GM21723 (cell line): ENCODE data around the gene TBX1.

Experiments used
- ATAC-seq: cut with Tn5 transposase; IDR thresholded peaks from one replicate; pipeline ENCODE4 v1.9.1; 2021; ENCODE audit warnings: mild to moderate bottlenecking, moderate library complexity; ENCODE audit not compliant: unreplicated experiment

Gene TBX1

GRCh38 chr22:19797086-19798002 is 36.8 kb downstream of the TBX1 start:
- ATAC-seq = no peak

- no peak for ATAC-seq
These were observed 37.6 kb downstream of the TBX1 start for GRCh38 chr22:19798003-19798665.

GRCh38 chr22:19798891-19799293 is 38.3 kb downstream of the TBX1 start:
- ATAC-seq = no peak

DNA sequence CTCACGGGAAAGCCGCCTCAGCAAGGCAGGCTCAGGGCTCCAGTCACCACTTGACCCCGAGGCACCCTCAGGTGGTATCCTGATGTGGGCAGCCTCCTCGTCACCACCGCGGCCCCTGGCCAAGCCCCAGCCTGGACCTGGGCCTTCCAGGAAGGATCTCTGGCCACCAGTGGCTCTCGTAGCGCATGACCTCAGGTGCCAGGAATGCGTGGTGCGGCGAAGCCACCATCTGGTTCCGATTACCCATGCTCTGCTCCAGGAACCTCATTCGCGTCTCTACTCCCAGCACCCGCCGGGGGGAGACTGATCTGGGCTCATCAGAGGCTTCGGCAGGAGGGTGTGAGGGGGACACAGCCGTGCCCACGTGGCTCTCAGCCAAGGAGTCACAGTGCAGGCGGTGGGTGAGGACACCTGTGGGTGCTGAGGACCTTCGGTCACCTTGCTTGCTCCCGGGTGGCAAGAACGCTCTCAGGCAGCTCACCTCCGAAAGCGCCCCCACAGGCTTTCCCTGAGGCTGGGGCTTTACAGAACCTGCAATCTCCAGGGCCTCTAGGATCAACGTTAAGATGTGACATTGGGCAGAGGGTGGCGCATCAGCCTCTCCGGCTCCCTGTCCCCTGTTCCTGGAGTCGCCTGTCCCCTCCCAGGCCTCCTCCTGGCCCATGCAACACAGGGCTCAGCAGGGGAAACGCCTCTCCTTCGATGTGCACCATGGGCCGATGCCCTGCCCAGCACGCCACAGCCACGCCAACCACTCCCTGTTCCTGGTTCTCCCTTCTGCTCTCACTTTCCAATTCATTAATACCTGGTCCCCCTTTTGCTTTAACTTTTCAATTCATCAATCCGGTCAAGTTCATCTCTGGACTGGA is 39.0 kb downstream of the TBX1 start:
- ATAC-seq = no peak

GRCh38 chr22:19800306-19800705 is 39.7 kb downstream of the TBX1 start:
- no peak for ATAC-seq

DNA sequence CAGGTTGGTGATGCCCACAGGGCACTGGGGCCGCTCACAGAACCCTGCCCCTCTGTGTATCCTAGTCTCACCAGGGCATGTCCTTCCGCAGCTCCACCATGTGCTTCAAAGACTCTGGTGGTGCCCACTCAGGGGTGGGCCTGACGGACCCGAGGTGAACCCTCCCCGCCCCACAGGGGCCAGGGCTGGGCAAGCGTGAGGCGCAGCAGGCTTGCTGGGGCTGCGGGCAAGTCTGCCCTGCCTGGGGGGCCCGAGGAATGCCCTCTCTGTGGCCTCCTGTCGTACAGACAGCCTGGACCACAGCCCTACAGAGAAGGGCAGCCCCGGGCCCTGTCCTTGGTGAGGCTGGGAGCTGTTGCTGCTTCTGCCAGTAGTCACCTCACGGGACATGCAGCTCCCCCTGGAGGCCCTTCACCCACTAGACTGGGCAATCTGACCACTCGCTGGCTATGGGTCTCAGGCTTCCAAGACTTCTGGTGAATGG is 40.2 kb downstream of the TBX1 start:
- ATAC-seq = no peak

DNA sequence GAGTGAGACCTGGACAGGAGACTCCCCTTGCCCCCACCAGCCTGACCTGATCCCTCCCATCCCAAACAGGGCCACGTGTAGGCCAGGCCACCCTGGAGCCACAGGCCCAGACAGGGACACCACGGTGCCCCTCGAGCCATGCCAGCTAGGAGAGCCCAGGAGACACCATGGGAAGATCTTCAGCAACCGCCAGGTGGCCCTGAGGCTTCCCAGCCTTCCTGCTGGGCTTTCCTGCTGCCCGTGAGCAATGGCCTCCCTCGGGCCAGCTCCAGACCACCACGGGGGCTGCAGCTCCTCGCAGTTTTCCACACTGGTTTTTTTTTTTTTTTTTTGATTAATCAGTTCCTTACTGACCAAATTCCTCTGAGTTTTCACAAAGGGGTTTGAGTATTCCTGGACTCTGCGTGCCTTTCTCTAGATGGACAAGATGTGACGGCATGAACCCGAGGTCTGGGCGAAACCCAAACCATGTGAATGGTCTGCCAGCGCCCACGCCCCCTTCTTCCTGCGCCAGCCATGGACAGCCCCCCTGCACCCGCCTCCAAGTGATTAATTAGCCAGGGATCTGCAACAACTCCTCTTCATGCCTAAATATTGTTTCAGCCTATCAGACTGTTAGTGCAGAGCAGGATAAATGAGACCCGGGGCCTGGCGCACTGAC is 40.9 kb downstream of the TBX1 start:
- ATAC-seq = no peak

DNA sequence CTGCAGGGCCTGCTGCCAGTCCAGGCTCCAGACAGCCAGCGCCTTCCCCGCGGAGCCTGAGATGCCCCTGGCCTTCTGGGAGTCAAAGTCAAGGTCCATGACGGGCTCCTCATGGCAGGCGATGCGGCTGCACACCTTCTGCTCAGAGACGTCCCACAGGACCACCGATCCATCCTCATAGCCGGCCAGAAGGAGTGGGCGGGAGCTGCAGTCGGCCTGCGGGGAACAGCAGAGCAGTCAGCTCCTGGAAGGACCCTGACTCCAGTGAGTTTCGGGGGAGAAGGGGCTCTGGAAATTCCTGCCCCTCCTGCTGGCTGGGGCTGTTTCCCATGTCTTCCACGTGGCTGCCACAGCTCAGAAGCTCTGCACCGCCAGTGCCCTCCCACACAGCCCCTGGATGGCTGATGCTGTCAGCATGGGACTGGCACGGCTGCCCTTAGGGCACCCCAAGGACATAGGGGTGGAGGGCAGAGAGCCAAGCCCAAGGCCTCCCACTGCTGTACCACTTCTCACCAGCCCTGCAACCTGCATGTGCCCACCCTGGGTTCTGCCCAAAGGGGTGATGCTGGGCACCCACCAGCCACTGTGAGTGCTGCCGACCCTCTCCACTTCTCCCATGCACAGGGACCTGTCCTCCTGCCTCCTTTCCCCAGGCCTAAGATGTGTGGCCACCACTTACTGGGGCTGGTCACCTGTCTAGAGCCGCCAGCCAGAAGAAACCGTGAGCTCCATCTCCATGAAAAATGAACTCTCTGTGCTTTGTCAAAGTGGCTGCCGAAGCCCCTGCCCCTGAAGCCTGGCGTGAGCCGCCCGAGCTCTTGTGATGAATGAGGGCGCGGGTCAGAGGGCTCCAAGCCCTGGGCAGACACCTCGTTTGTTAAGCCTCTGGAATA is 41.7 kb downstream of the TBX1 start:
- no peak for ATAC-seq

GRCh38 chr22:19802894-19803735 is 42.5 kb downstream of the TBX1 start:
- no peak for ATAC-seq

- no peak for ATAC-seq
These were observed 43.2 kb downstream of the TBX1 start for GRCh38 chr22:19803736-19804267.

- no peak for ATAC-seq
These were observed 45.2 kb downstream of the TBX1 start for GRCh38 chr22:19805821-19806212.

GRCh38 chr22:19806213-19807160 is 45.9 kb downstream of the TBX1 start:
- ATAC-seq = no peak

DNA sequence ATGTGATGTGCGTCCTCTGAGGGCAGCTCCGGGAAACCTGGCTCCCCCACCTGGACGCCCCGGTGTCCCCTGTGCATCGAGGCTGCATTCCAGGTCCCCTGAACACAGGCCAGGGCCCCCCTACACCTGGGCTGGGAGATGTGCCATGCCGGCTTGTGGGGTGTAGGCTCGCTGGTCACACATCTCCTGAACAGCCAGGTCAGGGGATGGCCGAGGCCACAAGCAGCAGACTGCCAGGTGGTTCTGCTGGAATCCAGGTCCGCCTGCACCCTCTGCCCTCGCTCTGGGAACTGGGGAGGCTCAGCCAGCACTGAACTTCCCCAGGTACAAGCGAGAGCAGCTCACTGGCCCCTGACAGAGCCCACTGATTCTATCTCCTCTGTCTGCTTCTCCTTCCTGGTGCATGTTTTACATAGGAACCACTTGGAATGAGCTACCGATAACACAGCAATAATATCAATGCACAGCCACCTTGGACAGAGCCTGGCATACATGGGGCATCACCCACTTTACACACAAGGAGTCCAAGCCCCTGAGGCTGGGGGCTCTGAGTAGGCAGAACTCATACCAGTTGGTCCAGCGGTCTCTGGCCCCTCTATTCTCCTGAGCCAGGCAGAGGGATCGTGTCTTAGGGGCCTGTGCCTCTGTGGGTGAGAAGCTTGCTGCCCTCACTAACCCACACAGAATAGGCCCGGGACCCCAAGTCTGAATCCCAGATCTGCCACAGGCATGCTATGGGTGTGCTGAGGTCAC is 46.8 kb downstream of the TBX1 start:
- no peak for ATAC-seq

DNA sequence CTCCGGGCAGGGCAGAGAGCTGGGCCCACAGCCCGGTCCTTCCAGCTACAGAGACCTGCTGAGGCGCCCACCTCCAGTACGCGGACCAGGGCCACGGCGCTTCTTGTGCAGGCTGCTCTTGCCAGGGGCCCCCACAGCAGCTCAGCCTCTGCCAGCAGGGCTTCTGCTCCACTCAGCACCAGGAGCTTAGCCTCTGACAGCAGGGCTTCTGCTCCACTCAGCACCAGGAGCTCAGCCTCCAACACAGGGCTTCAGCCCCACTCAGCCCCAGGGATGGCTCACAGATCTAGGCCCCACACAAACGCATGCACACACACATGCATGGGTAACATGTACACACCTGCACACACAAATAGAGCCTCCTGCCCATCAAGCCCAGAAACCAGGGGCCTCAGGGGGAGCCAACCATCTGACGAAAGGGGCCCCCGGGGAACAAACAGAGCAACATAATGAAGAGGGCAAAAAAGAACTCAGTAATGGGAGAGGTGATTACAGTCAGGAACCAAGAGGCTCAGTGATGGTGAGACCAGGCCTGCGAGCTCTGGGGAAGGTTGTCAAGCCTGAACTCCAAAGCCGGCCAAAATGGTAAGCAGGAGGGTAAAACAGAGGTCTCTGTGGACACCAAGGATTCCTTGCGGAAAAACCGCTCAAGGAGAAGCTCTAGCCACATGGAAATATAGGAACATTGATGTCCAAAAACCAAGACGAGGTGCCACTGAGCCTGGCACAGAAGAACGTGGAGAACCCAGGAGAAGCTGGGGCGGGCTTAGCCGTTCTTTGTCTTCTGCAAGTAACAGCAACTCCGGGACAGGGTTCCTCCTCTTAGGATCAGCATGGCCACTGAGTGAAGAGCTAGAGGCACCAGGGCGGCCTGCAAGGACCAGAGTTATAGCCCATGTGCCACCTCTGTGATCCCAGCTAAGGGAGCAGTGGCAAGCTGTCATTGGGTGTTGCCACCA is 47.6 kb downstream of the TBX1 start:
- ATAC-seq = no peak

DNA sequence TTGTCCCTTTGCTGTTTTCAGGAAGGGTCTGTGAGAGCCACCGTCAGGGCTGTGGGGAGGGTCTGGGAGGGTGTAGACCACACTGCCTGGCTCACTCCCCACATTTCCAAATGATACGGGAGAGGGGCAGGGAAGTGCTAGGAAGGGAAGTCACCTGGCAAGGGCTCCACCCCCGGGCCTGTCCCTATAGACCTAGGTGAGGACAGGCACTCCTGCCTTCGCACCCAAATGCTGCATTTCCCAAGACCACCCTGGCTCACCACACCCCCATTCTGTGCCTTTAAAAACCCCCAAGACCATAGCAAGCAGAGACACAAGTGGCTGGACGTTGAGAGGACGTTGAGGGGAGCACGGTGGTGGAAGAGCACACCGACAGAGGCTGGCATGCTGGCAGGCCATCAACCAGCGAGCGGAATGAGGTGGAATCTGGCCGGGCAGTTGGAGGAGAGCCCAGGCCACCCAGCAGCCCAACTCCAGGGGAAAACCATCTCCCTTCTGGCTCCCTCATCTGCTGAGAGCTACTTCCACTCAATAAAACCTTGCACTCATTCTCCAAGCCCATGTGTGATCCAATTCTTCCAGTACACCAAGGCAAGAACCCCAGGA is 48.4 kb downstream of the TBX1 start:
- ATAC-seq = no peak
